Panc1 (cell line): ENCODE data around the gene PDE4B.

ENCODE experiments used
- POLR2AphosphoS5 ChIP-seq: IDR thresholded peaks from 2 replicates; pipeline ENCODE4 v1.6.1; 2012; ENCODE audit warnings: mild to moderate bottlenecking, low read depth, low read length, moderate library complexity
- SIN3A ChIP-seq: IDR thresholded peaks from 2 replicates; pipeline ENCODE4 v1.6.1; 2012; ENCODE audit warnings: low read depth, mild to moderate bottlenecking, low read length, moderate library complexity, borderline replicate concordance; ENCODE audit not compliant: insufficient read depth
- TCF7L2 ChIP-seq: IDR thresholded peaks from 2 replicates; pipeline ENCODE4 v1.6.1; 2011; ENCODE audit warnings: mild to moderate bottlenecking, low read depth, low read length, inconsistent platforms
- TF ChIP-seq, protein P1 (sequence below): fragments of 450-650 bp; IDR thresholded peaks from 2 replicates; pipeline ENCODE4 v1.5.1; 2017; ENCODE audit warnings: mild to moderate bottlenecking
- TF ChIP-seq, protein P2 (sequence below), 2 experiments: IDR thresholded peaks; 2 replicates each; pipeline ENCODE4 v1.6.1; 2011 to 2012; ENCODE audit warnings: low read depth in 2 of 2, control low read depth in 1 of 2, low read length in 1 of 2, mild to moderate bottlenecking in 1 of 2, moderate library complexity in 1 of 2; ENCODE audit not compliant: insufficient read depth in 1 of 2

DNA sequence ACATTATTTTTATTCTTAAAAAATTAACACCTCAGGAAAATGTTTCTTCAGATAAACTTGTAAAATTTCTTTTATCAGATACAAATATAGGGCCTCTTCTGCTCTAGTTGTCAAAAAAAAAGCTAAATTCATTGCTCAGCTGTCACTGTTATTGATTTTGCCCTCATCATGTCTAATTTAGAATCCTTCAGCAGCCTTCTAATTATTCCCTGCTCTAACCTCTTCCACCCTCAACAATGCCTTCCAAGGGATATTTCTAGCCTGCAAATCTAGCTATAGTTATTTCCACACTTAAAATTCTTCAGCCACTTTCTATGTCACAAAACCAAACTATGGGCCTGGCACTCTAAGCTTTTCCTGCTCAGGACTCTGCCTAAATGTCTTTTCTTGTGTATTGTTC is 25.2 kb downstream of the PDE4B start:
- TF ChIP-seq, protein P1, sequence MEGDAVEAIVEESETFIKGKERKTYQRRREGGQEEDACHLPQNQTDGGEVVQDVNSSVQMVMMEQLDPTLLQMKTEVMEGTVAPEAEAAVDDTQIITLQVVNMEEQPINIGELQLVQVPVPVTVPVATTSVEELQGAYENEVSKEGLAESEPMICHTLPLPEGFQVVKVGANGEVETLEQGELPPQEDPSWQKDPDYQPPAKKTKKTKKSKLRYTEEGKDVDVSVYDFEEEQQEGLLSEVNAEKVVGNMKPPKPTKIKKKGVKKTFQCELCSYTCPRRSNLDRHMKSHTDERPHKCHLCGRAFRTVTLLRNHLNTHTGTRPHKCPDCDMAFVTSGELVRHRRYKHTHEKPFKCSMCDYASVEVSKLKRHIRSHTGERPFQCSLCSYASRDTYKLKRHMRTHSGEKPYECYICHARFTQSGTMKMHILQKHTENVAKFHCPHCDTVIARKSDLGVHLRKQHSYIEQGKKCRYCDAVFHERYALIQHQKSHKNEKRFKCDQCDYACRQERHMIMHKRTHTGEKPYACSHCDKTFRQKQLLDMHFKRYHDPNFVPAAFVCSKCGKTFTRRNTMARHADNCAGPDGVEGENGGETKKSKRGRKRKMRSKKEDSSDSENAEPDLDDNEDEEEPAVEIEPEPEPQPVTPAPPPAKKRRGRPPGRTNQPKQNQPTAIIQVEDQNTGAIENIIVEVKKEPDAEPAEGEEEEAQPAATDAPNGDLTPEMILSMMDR = no peak
- no peak for TF ChIP-seq TCF7L2
- no peak for TF ChIP-seq POLR2AphosphoS5
- TF ChIP-seq SIN3A = no peak
- TF ChIP-seq, protein P2, sequence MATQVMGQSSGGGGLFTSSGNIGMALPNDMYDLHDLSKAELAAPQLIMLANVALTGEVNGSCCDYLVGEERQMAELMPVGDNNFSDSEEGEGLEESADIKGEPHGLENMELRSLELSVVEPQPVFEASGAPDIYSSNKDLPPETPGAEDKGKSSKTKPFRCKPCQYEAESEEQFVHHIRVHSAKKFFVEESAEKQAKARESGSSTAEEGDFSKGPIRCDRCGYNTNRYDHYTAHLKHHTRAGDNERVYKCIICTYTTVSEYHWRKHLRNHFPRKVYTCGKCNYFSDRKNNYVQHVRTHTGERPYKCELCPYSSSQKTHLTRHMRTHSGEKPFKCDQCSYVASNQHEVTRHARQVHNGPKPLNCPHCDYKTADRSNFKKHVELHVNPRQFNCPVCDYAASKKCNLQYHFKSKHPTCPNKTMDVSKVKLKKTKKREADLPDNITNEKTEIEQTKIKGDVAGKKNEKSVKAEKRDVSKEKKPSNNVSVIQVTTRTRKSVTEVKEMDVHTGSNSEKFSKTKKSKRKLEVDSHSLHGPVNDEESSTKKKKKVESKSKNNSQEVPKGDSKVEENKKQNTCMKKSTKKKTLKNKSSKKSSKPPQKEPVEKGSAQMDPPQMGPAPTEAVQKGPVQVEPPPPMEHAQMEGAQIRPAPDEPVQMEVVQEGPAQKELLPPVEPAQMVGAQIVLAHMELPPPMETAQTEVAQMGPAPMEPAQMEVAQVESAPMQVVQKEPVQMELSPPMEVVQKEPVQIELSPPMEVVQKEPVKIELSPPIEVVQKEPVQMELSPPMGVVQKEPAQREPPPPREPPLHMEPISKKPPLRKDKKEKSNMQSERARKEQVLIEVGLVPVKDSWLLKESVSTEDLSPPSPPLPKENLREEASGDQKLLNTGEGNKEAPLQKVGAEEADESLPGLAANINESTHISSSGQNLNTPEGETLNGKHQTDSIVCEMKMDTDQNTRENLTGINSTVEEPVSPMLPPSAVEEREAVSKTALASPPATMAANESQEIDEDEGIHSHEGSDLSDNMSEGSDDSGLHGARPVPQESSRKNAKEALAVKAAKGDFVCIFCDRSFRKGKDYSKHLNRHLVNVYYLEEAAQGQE (IDR thresholded peaks at IDR 0.05; ENCODE audit: insufficient read depth in 1 of 2, low read depth in 2 of 2, low read length in 1 of 2) = no peak
